Activated T-cell treated with anti-CD3 and anti-CD28 coated beads, Interleukin-2, amount 50 U/mL, for 4 hours (primary cell): ENCODE data around the gene MFSD12. TPM values are rescaled to one million over a fixed set of nuclear protein-coding genes. Genes with fewer than 3 reads are reported as not detected.
A peak's percentile ranks its signal among the peaks of the same experiment; 100 is the strongest.
"Not testable (repeated sequence)": the region's sequence is repeated elsewhere in the genome, so short reads cannot be mapped to it uniquely, and the experiment has no call there.

ENCODE experiments used
- ATAC-seq, 2 donors: fragments of 200-7000 bp; cut with Tn5 transposase; one replicate each; pipeline ENCODE4 v1.10.0; 2021
- DNase-seq: peaks from one replicate; pipeline ENCODE4 v3.0.0-alpha.2; 2020
- H3K27me3 Mint-ChIP-seq: one replicate; pipeline ENCODE4 v1.8.0; 2021; ENCODE audit warnings: low read depth, mixed read lengths
- H3K36me3 Mint-ChIP-seq: one replicate; pipeline ENCODE4 v1.8.0; 2022; ENCODE audit warnings: mixed read lengths; ENCODE audit not compliant: insufficient read depth
- H3K4me1 Mint-ChIP-seq: one replicate; pipeline ENCODE4 v1.8.0; 2021; ENCODE audit warnings: low read depth, mixed read lengths
- H3K4me3 Mint-ChIP-seq: one replicate; pipeline ENCODE4 v1.8.0; 2021; ENCODE audit warnings: mild to moderate bottlenecking, moderate library complexity, mixed read lengths
- H3K9me3 Mint-ChIP-seq: one replicate; pipeline ENCODE4 v1.8.0; 2021; ENCODE audit warnings: mixed read lengths
- total RNA-seq, 3 donors: library from RNA; stranded (reverse); gene quantifications; one replicate each; pipeline ENCODE4 v1.2.1, GENCODE V29; 2021

Gene MFSD12
- total RNA-seq, 3 donors from 2014 or later, result 94.6 to 148 (median 128) TPM

GRCh38 chr19:3508771-3509535, 48.4 kb downstream of the MFSD12 start:
- Mint-ChIP-seq H3K9me3 (no peaks in the 10 kb centered on the region), H3K4me3 (peak overlapping the region; percentile 61), H3K36me3 (peaks cover 11% of the 10 kb centered on the region), H3K27me3 (no peaks in the 10 kb centered on the region), H3K4me1 (peaks cover 53% of the 10 kb centered on the region)
- DNase-seq (no peak), ATAC-seq (no peak)

GRCh38 chr19:3508121-3508661, 49.2 kb downstream of the MFSD12 start:
- DNase-seq, ATAC-seq, H3K9me3 Mint-ChIP-seq, H3K27me3 Mint-ChIP-seq: not testable (repeated sequence)
- Mint-ChIP-seq H3K4me1 (peaks cover 50% of the 10 kb centered on the region), H3K36me3 (peaks cover 11% of the 10 kb centered on the region), H3K4me3 (peak overlapping the region; percentile 63)

- H3K9me3 Mint-ChIP-seq, result no peaks in the 10 kb centered on the region
Measured at GRCh38 chr19:3507371-3508120, 49.8 kb downstream of the MFSD12 start.

GRCh38 chr19:3506384-3507340, 50.7 kb downstream of the MFSD12 start:
- Mint-ChIP-seq H3K9me3 (no peaks in the 10 kb centered on the region), H3K36me3 (peaks cover 11% of the 10 kb centered on the region), H3K4me1 (peaks cover 47% of the 10 kb centered on the region), H3K4me3 (peak overlapping the region; percentile 90), H3K27me3 (no peaks in the 10 kb centered on the region)
- ATAC-seq (peak; percentile 9 to 15), DNase-seq (no peak)

More at GRCh38 chr19:3507371-3508120, 49.8 kb downstream of the MFSD12 start:
- H3K27me3 Mint-ChIP-seq, result no peaks in the 10 kb centered on the region
- peak; percentile 48 for DNase-seq
- ATAC-seq, result no peak
- H3K4me1 Mint-ChIP-seq, result peaks cover 50% of the 10 kb centered on the region
- peaks cover 11% of the 10 kb centered on the region for H3K36me3 Mint-ChIP-seq
- H3K4me3 Mint-ChIP-seq, result peak overlapping the region; percentile 90

GRCh38 chr19:3505598-3506383, 51.6 kb downstream of the MFSD12 start, which contains the start of gene FZR1:
Gene FZR1, plus strand, starts transcription at chr19:3506311. Its CDS starts 16,679 bp downstream, at chr19:3522990.
- Mint-ChIP-seq H3K36me3 (peaks cover 11% of the 10 kb centered on the region), H3K4me1 (peaks cover 45% of the 10 kb centered on the region), H3K4me3 (peak within 1 kb of the TSS; percentile 90), H3K9me3 (no peaks in the 10 kb centered on the region), H3K27me3 (no peaks in the 10 kb centered on the region)
- ATAC-seq, result peak; percentile 93
- DNase-seq, result peak; percentile 99

- H3K4me3 Mint-ChIP-seq, result peak overlapping the region; percentile 83
- no peak for ATAC-seq
Measured at GRCh38 chr19:3504735-3505134, 52.7 kb downstream of the MFSD12 start.

GRCh38 chr19:3503036-3503572, 54.3 kb downstream of the MFSD12 start:
- ATAC-seq (no peak), DNase-seq (no peak)
- Mint-ChIP-seq H3K4me3 (no peak overlapping the region), H3K36me3 (peaks cover 1% of the 10 kb centered on the region), H3K9me3 (no peaks in the 10 kb centered on the region), H3K27me3 (no peaks in the 10 kb centered on the region), H3K4me1 (peaks cover 34% of the 10 kb centered on the region)

More at GRCh38 chr19:3504735-3505134, 52.7 kb downstream of the MFSD12 start:
- H3K27me3 Mint-ChIP-seq, result no peaks in the 10 kb centered on the region
- H3K4me1 Mint-ChIP-seq, result peaks cover 43% of the 10 kb centered on the region
- peaks cover 10% of the 10 kb centered on the region for H3K36me3 Mint-ChIP-seq
- no peak for DNase-seq
- no peaks in the 10 kb centered on the region for H3K9me3 Mint-ChIP-seq

- DNase-seq (no peak), ATAC-seq (no peak)
- Mint-ChIP-seq H3K4me3 (no peak overlapping the region), H3K36me3 (peaks cover 9% of the 10 kb centered on the region), H3K9me3 (no peaks in the 10 kb centered on the region), H3K27me3 (no peaks in the 10 kb centered on the region), H3K4me1 (peaks cover 29% of the 10 kb centered on the region)
Measured at GRCh38 chr19:3501780-3502179, 55.6 kb downstream of the MFSD12 start.

GRCh38 chr19:3500429-3501101, 56.8 kb downstream of the MFSD12 start, which contains the start of gene DOHH:
Gene DOHH, minus strand, starts transcription at chr19:3500674. Its CDS starts 3,860 bp downstream, at chr19:3496814.
- Mint-ChIP-seq H3K9me3 (no peaks in the 10 kb centered on the region), H3K27me3 (no peaks in the 10 kb centered on the region), H3K36me3 (peaks cover 13% of the 10 kb centered on the region), H3K4me3 (peak within 1 kb of the TSS; percentile 94), H3K4me1 (peaks cover 26% of the 10 kb centered on the region)
- DNase-seq (peak; percentile 93), ATAC-seq (peak; percentile 91 to 95)

GRCh38 chr19:3499738-3500428, 57.5 kb downstream of the MFSD12 start:
- no peak for DNase-seq
- Mint-ChIP-seq H3K27me3 (no peaks in the 10 kb centered on the region), H3K9me3 (no peaks in the 10 kb centered on the region), H3K36me3 (peaks cover 18% of the 10 kb centered on the region), H3K4me1 (peaks cover 25% of the 10 kb centered on the region), H3K4me3 (peak overlapping the region; percentile 94)
- ATAC-seq, result peak; percentile 3 to 22

GRCh38 chr19:3497757-3498520, 59.4 kb downstream of the MFSD12 start:
- Mint-ChIP-seq H3K36me3 (peaks cover 23% of the 10 kb centered on the region), H3K4me3 (no peak overlapping the region), H3K9me3 (no peaks in the 10 kb centered on the region), H3K4me1 (peaks cover 27% of the 10 kb centered on the region), H3K27me3 (no peaks in the 10 kb centered on the region)
- DNase-seq (no peak), ATAC-seq (no peak)
